Neural cell (in vitro differentiated cells): Measurements from ENCODE around the gene PACS2. TPM values are rescaled to one million over a fixed set of nuclear protein-coding genes. Genes with fewer than 3 reads are reported as not detected.

Source experiments
- H2AFZ ChIP-seq: fragments of 200-600, 300-800 bp; sonication (generic), shearing (Covaris generic); 2 replicates; pipeline ENCODE4 v1.6.0; 2014; ENCODE audit warnings: low read depth, mild to moderate bottlenecking, antibody characterized with exemption, low read length, moderate library complexity
- H3F3A ChIP-seq: fragments of 200-600 bp; shearing (Covaris generic); 2 replicates; pipeline ENCODE4 v1.6.1; 2016; ENCODE audit warnings: mild to moderate bottlenecking, moderate library complexity, mixed read lengths, antibody characterized with exemption, low read length; ENCODE audit not compliant: insufficient read depth, poor library complexity, severe bottlenecking
- H3K27ac ChIP-seq: fragments of 200-600, 300-800 bp; sonication (generic), shearing (Covaris generic); 2 replicates; pipeline ENCODE4 v1.5.1; 2014; ENCODE audit warnings: mild to moderate bottlenecking, low read length, moderate library complexity
- H3K27me3 ChIP-seq: fragments of 300-800, 200-600 bp; sonication (generic), shearing (Covaris generic); 2 replicates; pipeline ENCODE4 v1.6.0; 2014; ENCODE audit warnings: mild to moderate bottlenecking, low read depth, low read length, moderate library complexity; ENCODE audit not compliant: insufficient read depth
- H3K36me3 ChIP-seq: fragments of 300-800, 200-600 bp; sonication (generic), shearing (Covaris generic); 2 replicates; pipeline ENCODE4 v1.5.1; 2014; ENCODE audit warnings: mild to moderate bottlenecking, antibody characterized with exemption, low read length, moderate library complexity; ENCODE audit not compliant: insufficient read depth
- H3K4me2 ChIP-seq: fragments of 300-800, 200-600 bp; sonication (generic), shearing (Covaris generic); 2 replicates; pipeline ENCODE4 v1.6.0; 2014; ENCODE audit warnings: mild to moderate bottlenecking, low read length
- H3K4me3 ChIP-seq: fragments of 300-800, 200-600 bp; sonication (generic), shearing (Covaris generic); 2 replicates; pipeline ENCODE4 v1.5.1; 2014; ENCODE audit warnings: mild to moderate bottlenecking, low read length, moderate library complexity
- H3K79me2 ChIP-seq: fragments of 200-600 bp; shearing (Covaris generic); replicated peaks from 2 replicates; pipeline ENCODE4 v1.6.0; 2014; ENCODE audit warnings: mild to moderate bottlenecking, low read length, moderate library complexity; ENCODE audit not compliant: insufficient read depth
- H3K9ac ChIP-seq: fragments of 300-800, 200-600 bp; sonication (generic), shearing (Covaris generic); 2 replicates; pipeline ENCODE4 v1.6.1; 2016; ENCODE audit warnings: mild to moderate bottlenecking, low read length, mixed read lengths
- H3K9me2 ChIP-seq: fragments of 200-600 bp; shearing (Covaris generic); 2 replicates; pipeline ENCODE4 v1.6.1; 2016; ENCODE audit warnings: mild to moderate bottlenecking, low read length, mixed read lengths; ENCODE audit not compliant: insufficient read depth
- H3K9me3 ChIP-seq: fragments of 200-600, 300-800 bp; sonication (generic), shearing (Covaris generic); 2 replicates; pipeline ENCODE4 v1.6.1; 2016; ENCODE audit warnings: mild to moderate bottlenecking, mixed run types, low read length, moderate library complexity, mixed read lengths
- H4K20me1 ChIP-seq: fragments of 200-600 bp; shearing (Covaris generic); 2 replicates; pipeline ENCODE4 v1.6.1; 2016; ENCODE audit warnings: mild to moderate bottlenecking, mixed run types; ENCODE audit not compliant: insufficient read depth
- CTCF ChIP-seq: fragments of 450-650 bp; IDR thresholded peaks from 2 replicates; pipeline ENCODE4 v1.5.1; 2014; ENCODE audit warnings: antibody characterized with exemption, mild to moderate bottlenecking, moderate library complexity; ENCODE audit not compliant: poor library complexity, severe bottlenecking
- EP300 ChIP-seq: fragments of 450-650 bp; conservative IDR thresholded peaks from 2 replicates; pipeline ENCODE4 v1.6.1; 2014; ENCODE audit warnings: antibody characterized with exemption, mild to moderate bottlenecking, moderate library complexity; ENCODE audit not compliant: poor library complexity, severe bottlenecking
- EZH2 ChIP-seq: fragments of 200-600, 300-800 bp; shearing (Covaris generic), sonication (generic); IDR thresholded peaks from 2 replicates; pipeline ENCODE4 v1.6.1; 2014; ENCODE audit warnings: antibody characterized with exemption, low read length, borderline replicate concordance, mild to moderate bottlenecking; ENCODE audit not compliant: insufficient read depth, poor library complexity, severe bottlenecking
- MXI1 ChIP-seq: fragments of 450-650 bp; conservative IDR thresholded peaks from 2 replicates; pipeline ENCODE4 v1.6.1; 2014; ENCODE audit warnings: antibody characterized with exemption, mild to moderate bottlenecking; ENCODE audit not compliant: poor library complexity, severe bottlenecking
- POLR2AphosphoS5 ChIP-seq: IDR thresholded peaks from 2 replicates; pipeline ENCODE4 v1.6.1; 2012
- RAD21 ChIP-seq: fragments of 450-650 bp; conservative IDR thresholded peaks from 2 replicates; pipeline ENCODE4 v1.6.1; 2014; ENCODE audit warnings: antibody characterized with exemption, mild to moderate bottlenecking, moderate library complexity
- REST ChIP-seq: IDR thresholded peaks from 2 replicates; pipeline ENCODE4 v1.6.1; 2012; ENCODE audit warnings: borderline replicate concordance
- SMC3 ChIP-seq: fragments of 450-650 bp; conservative IDR thresholded peaks from 2 replicates; pipeline ENCODE4 v1.6.1; 2014; ENCODE audit warnings: antibody characterized with exemption, mild to moderate bottlenecking, moderate library complexity; ENCODE audit not compliant: poor library complexity
- TAF1 ChIP-seq: IDR thresholded peaks from 2 replicates; pipeline ENCODE4 v1.6.1; 2012; ENCODE audit warnings: low read depth
- polyA plus RNA-seq: library from polyadenylated mRNA; depleted of rRNA; stranded (reverse); fragments of >200 nt; gene quantifications from 2 replicates; pipeline ENCODE4 v1.2.3, GENCODE V29; 2014

PACS2 gene
- polyA plus RNA-seq, 1 donor from 2014 or later = 77.7 TPM

- Histone ChIP-seq H3K27ac (no peak overlapping the region), H3K79me2 (peaks cover 18% of the 10 kb centered on the region), H3K9me3 (no peaks in the 10 kb centered on the region), H3K36me3 (no peaks in the 10 kb centered on the region), H3K27me3 (no peaks in the 10 kb centered on the region), H3K9me2 (no peaks in the 10 kb centered on the region), H3F3A (no peaks in the 10 kb centered on the region), H2AFZ (no peak overlapping the region), H3K4me2 (no peak overlapping the region), H3K9ac (no peak overlapping the region), H4K20me1 (peaks cover 3% of the 10 kb centered on the region), H3K4me3 (no peak overlapping the region)
- TF ChIP-seq RAD21 (no peak), POLR2AphosphoS5 (no peak), CTCF (no peak), EP300 (no peak), MXI1 (no peak), EZH2 (no peak), SMC3 (no peak), TAF1 (no peak), REST (no peak)
Measured at GRCh38 chr14:105348169-105348944, 33.8 kb downstream of the PACS2 start.

GRCh38 chr14:105348945-105349699 is 34.6 kb downstream of the PACS2 start:
- H3K4me3 ChIP-seq = no peak overlapping the region
- H3K9me3 ChIP-seq = no peaks in the 10 kb centered on the region
- H3K79me2 ChIP-seq = peaks cover 15% of the 10 kb centered on the region
- no peak overlapping the region for H3K27ac ChIP-seq
- no peaks in the 10 kb centered on the region for H3K36me3 ChIP-seq
- H3K4me2 ChIP-seq = no peak overlapping the region
- H2AFZ ChIP-seq = no peak overlapping the region
- H3K9me2 ChIP-seq = no peaks in the 10 kb centered on the region
- H3K9ac ChIP-seq = no peak overlapping the region
- no peaks in the 10 kb centered on the region for H3F3A ChIP-seq
- no peak for TF ChIP-seq POLR2AphosphoS5
- no peak for TF ChIP-seq REST
- TF ChIP-seq EP300 = no peak
- no peak for TF ChIP-seq MXI1
- TF ChIP-seq EZH2 = no peak
- TF ChIP-seq CTCF = no peak
- TF ChIP-seq TAF1 = no peak
- no peak for TF ChIP-seq SMC3
- TF ChIP-seq RAD21 = no peak
- peaks cover 3% of the 10 kb centered on the region for H4K20me1 ChIP-seq
- H3K27me3 ChIP-seq = no peaks in the 10 kb centered on the region
